ENCODE measurements around the gene SNAPC4. TPM values are rescaled to one million over a fixed set of nuclear protein-coding genes. Genes with fewer than 3 reads are reported as not detected.

SNAPC4 gene
- total and polyA plus RNA-seq, 9 of the 15 experiments (the other 6 are each of a cell fraction or from before 2014, with no cell fraction given): 0.21 to 21.8 (median 8.8) TPM

GRCh38 chr9:136431782-136432350 lies 31.9 kb upstream of the SNAPC4 start:
- no peak for ATAC-seq
- Histone ChIP-seq H3K9me3 (replicated peaks; ENCODE audit: control insufficient read depth, insufficient read depth, low read depth, low read length) (no peaks in the 10 kb centered on the region), H3K4me3 (no peak overlapping the region), H3K27me3 (ENCODE audit: control insufficient read depth in 2 of 2, insufficient read depth in 2 of 2, low read length in 2 of 2) (no peaks in the 10 kb centered on the region), H3K9me1 (ENCODE audit: control insufficient read depth, insufficient read depth, low read length) (peaks cover 9% of the 10 kb centered on the region), H3K79me2 (ENCODE audit: control insufficient read depth, insufficient read depth, low read length) (peaks cover 21% of the 10 kb centered on the region), H4K20me1 (replicated peaks; ENCODE audit: control insufficient read depth, insufficient read depth, low read length) (peaks cover 3% of the 10 kb centered on the region; the same call in 1 of the 2 replicates), H3K4me1 (replicated peaks in 1 of 2; ENCODE audit: control insufficient read depth in 2 of 2, insufficient read depth in 2 of 2, low read length in 2 of 2) (peaks cover 2 to 40% of the 10 kb centered on the region in 2 experiments; a peak in 3 of 5 replicates), H3K36me3 (ENCODE audit: control insufficient read depth, insufficient read depth, low read length) (peaks cover 56% of the 10 kb centered on the region; the same call in 2 of the 3 replicates), H3K27ac (ENCODE audit: extremely low read depth, low read depth, low read length) (no peak overlapping the region), H2AFZ (ENCODE audit: low read depth, low read length) (no peak overlapping the region), H3K9ac (ENCODE audit: insufficient read depth in 1 of 2, low read depth in 2 of 2, low read length in 2 of 2) (no peak overlapping the region), H3K4me2 (ENCODE audit: insufficient read depth, low read length) (no peak overlapping the region)
- TF ChIP-seq ZNF77 (CRISPR knock-in tag; IDR thresholded peaks at IDR 0.05) (no peak), TAF15 (IDR thresholded peaks at IDR 0.05; ENCODE audit: low read depth, low read length) (no peak), ARHGAP35 (IDR thresholded peaks at IDR 0.05; ENCODE audit: partially characterized antibody) (no peak), FOXA3 (CRISPR knock-in tag; conservative IDR thresholded peaks at IDR 0.05 in 1 of 2, IDR thresholded peaks at IDR 0.05 in 1 of 2) (no peak), BHLHE40 (IDR thresholded peaks at IDR 0.05; ENCODE audit: low read length) (no peak), MEF2A (IDR thresholded peaks at IDR 0.05; ENCODE audit: control insufficient read depth, low read depth, low read length) (no peak), HDGF (IDR thresholded peaks at IDR 0.05) (no peak), SMAD4 (CRISPR knock-in tag; conservative IDR thresholded peaks at IDR 0.05) (no peak), ZNF263 (CRISPR knock-in tag; IDR thresholded peaks at IDR 0.05; ENCODE audit: borderline replicate concordance) (no peak), SIX5 (IDR thresholded peaks at IDR 0.05; ENCODE audit: borderline replicate concordance in 1 of 2, insufficient read depth in 1 of 2, low read depth in 1 of 2, low read length in 2 of 2) (no peak), NFE2L1 (tag; IDR thresholded peaks at IDR 0.05; ENCODE audit: borderline replicate concordance, low read depth) (no peak), JUN (IDR thresholded peaks at IDR 0.05; ENCODE audit: borderline replicate concordance, low read depth, low read length) (no peak), JUN (CRISPR knock-in tag; IDR thresholded peaks at IDR 0.05; ENCODE audit: borderline replicate concordance) (no peak)
- TF ChIP-seq, protein P1, sequence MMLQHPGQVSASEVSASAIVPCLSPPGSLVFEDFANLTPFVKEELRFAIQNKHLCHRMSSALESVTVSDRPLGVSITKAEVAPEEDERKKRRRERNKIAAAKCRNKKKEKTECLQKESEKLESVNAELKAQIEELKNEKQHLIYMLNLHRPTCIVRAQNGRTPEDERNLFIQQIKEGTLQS (IDR thresholded peaks at IDR 0.05): no peak
- TF ChIP-seq, protein P1 (CRISPR knock-in tag; conservative IDR thresholded peaks at IDR 0.05): no peak
- TF ChIP-seq, protein P2, sequence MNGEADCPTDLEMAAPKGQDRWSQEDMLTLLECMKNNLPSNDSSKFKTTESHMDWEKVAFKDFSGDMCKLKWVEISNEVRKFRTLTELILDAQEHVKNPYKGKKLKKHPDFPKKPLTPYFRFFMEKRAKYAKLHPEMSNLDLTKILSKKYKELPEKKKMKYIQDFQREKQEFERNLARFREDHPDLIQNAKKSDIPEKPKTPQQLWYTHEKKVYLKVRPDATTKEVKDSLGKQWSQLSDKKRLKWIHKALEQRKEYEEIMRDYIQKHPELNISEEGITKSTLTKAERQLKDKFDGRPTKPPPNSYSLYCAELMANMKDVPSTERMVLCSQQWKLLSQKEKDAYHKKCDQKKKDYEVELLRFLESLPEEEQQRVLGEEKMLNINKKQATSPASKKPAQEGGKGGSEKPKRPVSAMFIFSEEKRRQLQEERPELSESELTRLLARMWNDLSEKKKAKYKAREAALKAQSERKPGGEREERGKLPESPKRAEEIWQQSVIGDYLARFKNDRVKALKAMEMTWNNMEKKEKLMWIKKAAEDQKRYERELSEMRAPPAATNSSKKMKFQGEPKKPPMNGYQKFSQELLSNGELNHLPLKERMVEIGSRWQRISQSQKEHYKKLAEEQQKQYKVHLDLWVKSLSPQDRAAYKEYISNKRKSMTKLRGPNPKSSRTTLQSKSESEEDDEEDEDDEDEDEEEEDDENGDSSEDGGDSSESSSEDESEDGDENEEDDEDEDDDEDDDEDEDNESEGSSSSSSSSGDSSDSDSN (IDR thresholded peaks at IDR 0.05; ENCODE audit: borderline replicate concordance in 1 of 2, low read depth in 2 of 2, low read length in 2 of 2): no peak
- CTCF ChIA-PET (ENCODE audit: low intra/inter-chr PET ratio): no interaction called here
- no peak for DNase-seq (ENCODE audit: extremely low read depth in 1 of 4, low spot score in 3 of 4)
- POLR2A ChIA-PET: no interaction called here
- FAIRE-seq: no peak
- WGBS (ENCODE audit: insufficient coverage, low coverage, missing lambda C conversion rate): 93% methylated on average over 24 of the region's 36 CpGs
- BruUV-seq (replicated peaks): no TSS peak
- intact Hi-C loops (cut with micrococcal nuclease): no loop called here
- in situ Hi-C loops (cut with MboI): no loop called here
